ENCODE measurements around the gene TRHDE. TPM values are rescaled to one million over a fixed set of nuclear protein-coding genes. Genes with fewer than 3 reads are reported as not detected.

The TRHDE gene
- total and polyA plus RNA-seq, 2 donors from 2014 or later, result 1.6 to 18.6 TPM

- H3K9me3 ChIP-seq (ENCODE audit: control insufficient read depth in 2 of 3, insufficient read depth in 1 of 3, low read length in 3 of 3), result no peaks in the 10 kb centered on the region
- peak; percentile 28 for TF ChIP-seq CTCF (IDR thresholded peaks at IDR 0.05; ENCODE audit: borderline replicate concordance, extremely low read depth, insufficient read depth)
- H3K4me3 ChIP-seq (ENCODE audit: low read length in 3 of 3), result no peak overlapping the region
- DNase-seq (no peak), FAIRE-seq (no peak)
- peaks cover 0 to 4% (median 0%) of the 10 kb centered on the region in 3 donors for H3K36me3 ChIP-seq (ENCODE audit: control insufficient read depth in 2 of 3, insufficient read depth in 3 of 3, low read length in 3 of 3)
- no peaks in the 10 kb centered on the region for H3K27me3 ChIP-seq (ENCODE audit: control insufficient read depth, insufficient read depth, low read length)
- no peak overlapping the region for H3K27ac ChIP-seq (ENCODE audit: low read depth in 2 of 2, low read length in 2 of 2)
- intact Hi-C loops (cut with DNase I), result no loop called here
- peaks cover 0 to 13% (median 3%) of the 10 kb centered on the region in 3 donors for H3K4me1 ChIP-seq (ENCODE audit: control insufficient read depth in 2 of 3, insufficient read depth in 2 of 3, low read depth in 1 of 3, low read length in 3 of 3)
- no peak overlapping the region for H3K9ac ChIP-seq (ENCODE audit: low read length in 3 of 3)
These were observed 4.2 kb upstream of the TRHDE start for GRCh38 chr12:72267974-72268373.

- no peak for DNase-seq
- intact Hi-C loops (cut with DNase I), result no loop called here
- H3K27ac ChIP-seq (ENCODE audit: low read depth in 2 of 2, low read length in 2 of 2), result no peak overlapping the region
- no peaks in the 10 kb centered on the region for H3K9me3 ChIP-seq (ENCODE audit: control insufficient read depth in 2 of 3, insufficient read depth in 1 of 3, low read length in 3 of 3)
- no peak for TF ChIP-seq CTCF (IDR thresholded peaks at IDR 0.05; ENCODE audit: borderline replicate concordance, extremely low read depth, insufficient read depth)
- no peak for FAIRE-seq
- H3K27me3 ChIP-seq (ENCODE audit: control insufficient read depth, insufficient read depth, low read length), result no peaks in the 10 kb centered on the region
- peaks cover 0 to 10% (median 3%) of the 10 kb centered on the region in 3 donors for H3K4me1 ChIP-seq (ENCODE audit: control insufficient read depth in 2 of 3, insufficient read depth in 2 of 3, low read depth in 1 of 3, low read length in 3 of 3)
- H3K4me3 ChIP-seq (ENCODE audit: low read length in 3 of 3), result no peak overlapping the region
- peaks cover 0 to 3% (median 0%) of the 10 kb centered on the region in 3 donors for H3K36me3 ChIP-seq (ENCODE audit: control insufficient read depth in 2 of 3, insufficient read depth in 3 of 3, low read length in 3 of 3)
- no peak overlapping the region for H3K9ac ChIP-seq (ENCODE audit: low read length in 3 of 3)
These were observed 3.8 kb upstream of the TRHDE start for GRCh38 chr12:72268386-72268785.

GRCh38 chr12:72269491-72269890, 2.7 kb upstream of the TRHDE start:
- TF ChIP-seq CTCF (IDR thresholded peaks at IDR 0.05; ENCODE audit: borderline replicate concordance, extremely low read depth, insufficient read depth), result no peak
- Histone ChIP-seq H3K27me3 (ENCODE audit: control insufficient read depth, insufficient read depth, low read length) (peaks cover 5% of the 10 kb centered on the region), H3K9ac (ENCODE audit: low read length in 3 of 3) (peak overlapping the region in 2 of 3 donors; percentile 36 to 89), H3K4me3 (ENCODE audit: low read length in 3 of 3) (peak overlapping the region in 2 of 3 donors; percentile 81 to 82), H3K36me3 (ENCODE audit: control insufficient read depth in 2 of 3, insufficient read depth in 3 of 3, low read length in 3 of 3) (no peaks in the 10 kb centered on the region), H3K9me3 (ENCODE audit: control insufficient read depth in 2 of 3, insufficient read depth in 1 of 3, low read length in 3 of 3) (no peaks in the 10 kb centered on the region), H3K27ac (ENCODE audit: low read depth in 2 of 2, low read length in 2 of 2) (peak overlapping the region in 1 of 2 donors; percentile 13), H3K4me1 (ENCODE audit: control insufficient read depth in 2 of 3, insufficient read depth in 2 of 3, low read depth in 1 of 3, low read length in 3 of 3) (peaks cover 0 to 6% (median 3%) of the 10 kb centered on the region in 3 donors)
- FAIRE-seq (no peak), DNase-seq (no peak)
- intact Hi-C loops (cut with DNase I), result no loop called here

- intact Hi-C loops (cut with DNase I), result no loop called here
- Histone ChIP-seq H3K9me3 (ENCODE audit: control insufficient read depth in 2 of 3, insufficient read depth in 1 of 3, low read length in 3 of 3) (no peaks in the 10 kb centered on the region), H3K36me3 (ENCODE audit: control insufficient read depth in 2 of 3, insufficient read depth in 3 of 3, low read length in 3 of 3) (no peaks in the 10 kb centered on the region), H3K27me3 (ENCODE audit: control insufficient read depth, insufficient read depth, low read length) (peaks cover 5% of the 10 kb centered on the region), H3K4me1 (ENCODE audit: control insufficient read depth in 2 of 3, insufficient read depth in 2 of 3, low read depth in 1 of 3, low read length in 3 of 3) (peaks cover 0 to 6% (median 3%) of the 10 kb centered on the region in 3 donors), H3K27ac (ENCODE audit: low read depth in 2 of 2, low read length in 2 of 2) (peak overlapping the region in 1 of 2 donors; percentile 91), H3K9ac (ENCODE audit: low read length in 3 of 3) (peak overlapping the region in 2 of 3 donors; percentile 5 to 89), H3K4me3 (ENCODE audit: low read length in 3 of 3) (peak overlapping the region; percentile 26 to 82 (median 81))
- no peak for FAIRE-seq
- no peak for TF ChIP-seq CTCF (IDR thresholded peaks at IDR 0.05; ENCODE audit: borderline replicate concordance, extremely low read depth, insufficient read depth)
- no peak for DNase-seq
These were observed 1.9 kb upstream of the TRHDE start for GRCh38 chr12:72270246-72270645.
